HEK293 (cell line): ENCODE results near the gene RNF144B.

Source experiments
- CTCF ChIA-PET: fragments of 350-600 bp; formaldehyde crosslinking; extraction: SDS; loops from one replicate; lab custom pipeline; 2021; ENCODE audit warnings: antibody characterized with exemption; lab: Yijun Ruan, JAX
- POLR2A ChIA-PET: fragments of 300-600 bp; formaldehyde crosslinking; extraction: SDS; loops from one replicate; lab custom pipeline; 2020; ENCODE audit warnings: antibody characterized with exemption, inconsistent platforms; lab: Yijun Ruan, JAX
- H3K27ac ChIP-seq: fragments of 200-500 bp; sonication (Bioruptor generic); 2 replicates; pipeline ENCODE4 v1.5.1; 2014; ENCODE audit warnings: low read depth, low read length, control low read depth, inconsistent platforms; ENCODE audit errors: extremely low read depth
- H3K36me3 ChIP-seq, 2 experiments: fragments of 200-500 bp in 1 of 2; sonication (Bioruptor generic) in 1 of 2; 1 replicate in 1 of 2; 2 replicates in 1 of 2; pipeline ENCODE4 v1.5.1; 2014 to 2017; ENCODE audit warnings: inconsistent platforms in 2 of 2, low read length in 2 of 2; ENCODE audit not compliant: control insufficient read depth in 2 of 2, insufficient read depth in 1 of 2
- H3K4me1 ChIP-seq: fragments of 200-500 bp; sonication (Bioruptor generic); 2 replicates; pipeline ENCODE4 v1.5.1; 2014; ENCODE audit warnings: mild to moderate bottlenecking, low read length, inconsistent platforms; ENCODE audit not compliant: control insufficient read depth, insufficient read depth
- H3K4me3 ChIP-seq: 2 replicates; pipeline ENCODE4 v1.5.1; 2011; ENCODE audit warnings: low read depth, mild to moderate bottlenecking, control low read depth, low read length, moderate library complexity
- H3K9me3 ChIP-seq: fragments of 200-500 bp; sonication (Bioruptor generic); 2 replicates; pipeline ENCODE4 v1.5.1; 2014; ENCODE audit warnings: low read depth, low read length, inconsistent platforms; ENCODE audit not compliant: control insufficient read depth, insufficient read depth
- GLI4 ChIP-seq: fragments of 450-650 bp; formaldehyde crosslinking; IDR thresholded peaks from 2 replicates; pipeline ENCODE4 v1.5.1; 2016; ENCODE audit warnings: missing biosample characterization, missing genetic modification characterization
- HIC1 ChIP-seq: fragments of 450-650 bp; formaldehyde crosslinking; IDR thresholded peaks from 2 replicates; pipeline ENCODE4 v1.5.1; 2016; ENCODE audit warnings: missing biosample characterization, missing genetic modification characterization
- HOXD13 ChIP-seq: sonication (generic); formaldehyde crosslinking; IDR thresholded peaks from 2 replicates; pipeline ENCODE4 v1.8.0; 2022; ENCODE audit warnings: missing genetic modification reagents, borderline replicate concordance
- SCRT1 ChIP-seq: fragments of 450-650 bp; formaldehyde crosslinking; IDR thresholded peaks from 2 replicates; pipeline ENCODE4 v1.5.1; 2016; ENCODE audit warnings: missing biosample characterization, missing genetic modification characterization, borderline replicate concordance
- SP7 ChIP-seq: fragments of 450-650 bp; formaldehyde crosslinking; IDR thresholded peaks from 2 replicates; pipeline ENCODE4 v1.5.1; 2016; ENCODE audit warnings: missing biosample characterization, missing genetic modification characterization
- YY2 ChIP-seq: fragments of 450-650 bp; formaldehyde crosslinking; IDR thresholded peaks from 2 replicates; pipeline ENCODE4 v1.5.1; 2016; ENCODE audit warnings: missing biosample characterization, missing genetic modification characterization
- ZBTB17 ChIP-seq: fragments of 450-650 bp; formaldehyde crosslinking; IDR thresholded peaks from 2 replicates; pipeline ENCODE4 v1.5.1; 2016; ENCODE audit warnings: missing biosample characterization, missing genetic modification characterization
- ZNF274 ChIP-seq, 2 experiments: fragments of 200-500 bp in 1 of 2; fragments of 450-650 bp in 1 of 2; sonication (Bioruptor generic) in 1 of 2; formaldehyde crosslinking in 1 of 2; IDR thresholded peaks; 2 replicates each; pipeline versions ENCODE4 v1.5.1 to v1.6.1; 2014 to 2016; ENCODE audit warnings: borderline replicate concordance in 1 of 2, inconsistent platforms in 1 of 2, low read length in 1 of 2, missing biosample characterization in 1 of 2, missing genetic modification characterization in 1 of 2
- ZNF394 ChIP-seq: fragments of 450-650 bp; formaldehyde crosslinking; IDR thresholded peaks from 2 replicates; pipeline ENCODE4 v1.5.1; 2016; ENCODE audit warnings: missing biosample characterization, missing genetic modification characterization, mild to moderate bottlenecking, moderate library complexity, borderline replicate concordance
- ZNF549 ChIP-seq: fragments of 450-650 bp; IDR thresholded peaks from 2 replicates; pipeline ENCODE4 v1.5.1; 2018; ENCODE audit warnings: missing biosample characterization, missing genetic modification characterization, mild to moderate bottlenecking, inconsistent platforms, moderate library complexity
- ZNF571 ChIP-seq: fragments of 450-650 bp; formaldehyde crosslinking; IDR thresholded peaks from 2 replicates; pipeline ENCODE4 v1.5.0; 2017; ENCODE audit warnings: missing biosample characterization, missing genetic modification characterization
- ZNF660 ChIP-seq: fragments of 450-650 bp; IDR thresholded peaks from 2 replicates; pipeline ENCODE4 v1.5.1; 2018; ENCODE audit warnings: missing biosample characterization, mild to moderate bottlenecking, missing genetic modification characterization
- ZNF677 ChIP-seq: fragments of 450-650 bp; IDR thresholded peaks from 2 replicates; pipeline ENCODE4 v1.5.0; 2018; ENCODE audit warnings: missing biosample characterization, mild to moderate bottlenecking, missing genetic modification characterization, moderate library complexity
- ZNF768 ChIP-seq: fragments of 450-650 bp; formaldehyde crosslinking; IDR thresholded peaks from 2 replicates; pipeline ENCODE4 v1.5.1; 2018; ENCODE audit warnings: missing biosample characterization, mild to moderate bottlenecking, missing genetic modification characterization
- ZNF837 ChIP-seq: fragments of 450-650 bp; formaldehyde crosslinking; IDR thresholded peaks from 2 replicates; pipeline ENCODE4 v1.5.1; 2016; ENCODE audit warnings: missing biosample characterization, missing genetic modification characterization
- TF ChIP-seq, protein P1 (sequence below): fragments of 450-650 bp; formaldehyde crosslinking; IDR thresholded peaks from 2 replicates; pipeline ENCODE4 v1.5.1; 2016; ENCODE audit warnings: missing biosample characterization, missing genetic modification characterization
- TF ChIP-seq, protein P2 (sequence below): fragments of 450-650 bp; formaldehyde crosslinking; IDR thresholded peaks from 2 replicates; pipeline ENCODE4 v1.5.1; 2016; ENCODE audit warnings: missing biosample characterization, missing genetic modification characterization, low read depth

The RNF144B gene

DNA sequence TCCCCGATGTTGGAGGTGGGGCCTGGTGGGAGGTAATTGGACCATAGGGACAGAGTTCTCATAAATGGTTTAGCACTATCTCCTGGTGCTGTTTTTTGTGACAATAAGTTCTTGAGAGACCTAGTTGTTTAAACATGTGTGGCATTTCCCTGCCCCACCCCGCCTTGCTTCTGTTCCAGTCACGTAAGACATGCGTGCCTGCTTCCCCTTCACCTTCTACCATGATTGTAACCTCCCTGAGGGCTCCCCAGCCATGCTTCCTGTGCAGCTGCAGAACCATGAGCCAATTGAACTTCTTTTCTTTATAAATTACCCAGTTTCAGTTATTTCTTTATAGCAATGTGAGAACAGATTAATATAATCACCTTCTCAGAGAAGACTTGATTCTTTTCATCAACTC lies 2.5 kb upstream of the RNF144B start:
- ChIA-PET POLR2A (interaction anchor here (0.9 kb wide), 1 partner anchor 120 kb away, joined by 5 read pairs; the partner anchor contains the start of gene DEK), CTCF (interaction anchor here (1.5 kb wide), 1 partner anchor 61 kb away, joined by 7 read pairs; no protein-coding TSS in a partner anchor)
- Histone ChIP-seq H3K27ac (no peak overlapping the region), H3K36me3 (no peaks in the 10 kb centered on the region), H3K4me3 (no peak overlapping the region), H3K4me1 (peaks cover 3% of the 10 kb centered on the region; the same call in 1 of the 2 replicates), H3K9me3 (no peaks in the 10 kb centered on the region)
- TF ChIP-seq ZNF837 (tag by site-specific recombination), result no peak
- TF ChIP-seq, protein P1, sequence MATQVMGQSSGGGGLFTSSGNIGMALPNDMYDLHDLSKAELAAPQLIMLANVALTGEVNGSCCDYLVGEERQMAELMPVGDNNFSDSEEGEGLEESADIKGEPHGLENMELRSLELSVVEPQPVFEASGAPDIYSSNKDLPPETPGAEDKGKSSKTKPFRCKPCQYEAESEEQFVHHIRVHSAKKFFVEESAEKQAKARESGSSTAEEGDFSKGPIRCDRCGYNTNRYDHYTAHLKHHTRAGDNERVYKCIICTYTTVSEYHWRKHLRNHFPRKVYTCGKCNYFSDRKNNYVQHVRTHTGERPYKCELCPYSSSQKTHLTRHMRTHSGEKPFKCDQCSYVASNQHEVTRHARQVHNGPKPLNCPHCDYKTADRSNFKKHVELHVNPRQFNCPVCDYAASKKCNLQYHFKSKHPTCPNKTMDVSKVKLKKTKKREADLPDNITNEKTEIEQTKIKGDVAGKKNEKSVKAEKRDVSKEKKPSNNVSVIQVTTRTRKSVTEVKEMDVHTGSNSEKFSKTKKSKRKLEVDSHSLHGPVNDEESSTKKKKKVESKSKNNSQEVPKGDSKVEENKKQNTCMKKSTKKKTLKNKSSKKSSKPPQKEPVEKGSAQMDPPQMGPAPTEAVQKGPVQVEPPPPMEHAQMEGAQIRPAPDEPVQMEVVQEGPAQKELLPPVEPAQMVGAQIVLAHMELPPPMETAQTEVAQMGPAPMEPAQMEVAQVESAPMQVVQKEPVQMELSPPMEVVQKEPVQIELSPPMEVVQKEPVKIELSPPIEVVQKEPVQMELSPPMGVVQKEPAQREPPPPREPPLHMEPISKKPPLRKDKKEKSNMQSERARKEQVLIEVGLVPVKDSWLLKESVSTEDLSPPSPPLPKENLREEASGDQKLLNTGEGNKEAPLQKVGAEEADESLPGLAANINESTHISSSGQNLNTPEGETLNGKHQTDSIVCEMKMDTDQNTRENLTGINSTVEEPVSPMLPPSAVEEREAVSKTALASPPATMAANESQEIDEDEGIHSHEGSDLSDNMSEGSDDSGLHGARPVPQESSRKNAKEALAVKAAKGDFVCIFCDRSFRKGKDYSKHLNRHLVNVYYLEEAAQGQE, result no peak

DNA sequence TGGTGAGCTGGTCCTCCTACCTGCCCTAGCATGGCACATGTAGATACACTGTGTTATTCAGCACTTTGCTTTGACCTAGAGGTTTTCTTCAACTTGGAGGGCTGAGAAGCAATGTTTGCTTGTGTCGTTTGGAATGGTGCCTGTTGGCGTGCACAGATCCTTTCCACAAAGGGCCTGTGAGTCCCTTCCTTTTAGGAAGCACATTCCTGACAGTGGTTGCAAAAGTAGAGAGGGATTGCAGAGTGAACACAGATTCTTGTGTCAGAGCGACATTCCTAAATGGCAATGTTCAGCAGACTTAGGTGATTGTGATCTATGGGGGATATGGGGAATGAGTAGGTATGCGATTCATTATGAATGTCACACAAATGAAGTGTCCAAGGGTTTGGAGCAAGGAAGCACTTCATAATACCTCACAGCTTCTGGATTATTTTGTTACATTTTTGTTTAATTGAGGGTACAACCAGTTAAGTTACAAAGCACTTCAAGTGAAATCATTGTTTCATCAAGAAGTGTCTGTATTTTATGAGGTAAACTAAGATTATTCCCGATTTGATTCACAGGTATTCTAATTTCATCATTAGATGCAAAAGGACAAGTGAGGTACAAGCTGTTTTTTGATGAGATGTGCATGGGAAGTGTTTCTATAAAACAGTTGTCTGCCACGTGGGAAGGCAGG lies 713 bp upstream of the RNF144B start:
- TF ChIP-seq ZBTB17 (tag by site-specific recombination), result 0 out of 2 replicates have a peak, but pooled peaks have one; percentile 25
- TF ChIP-seq GLI4, result no peak
- ChIA-PET POLR2A (interaction anchor here (1.0 to 1.7 kb wide), 6 partner anchors 12 to 231 kb away, joined by 3 to 6 read pairs (median 4); partner anchors contain the start of genes DEK, KDM1B and TPMT), CTCF (interaction anchor here (0.6 to 2.3 kb wide), 5 partner anchors 63 to 878 kb away, joined by 3 to 13 read pairs (median 6); no protein-coding TSS in a partner anchor)

GRCh38 chr6:18388271-18388670 lies 1.1 kb downstream of the RNF144B start:
- no peaks in the 10 kb centered on the region for H3K36me3 ChIP-seq
- H3K4me1 ChIP-seq, result peaks cover 3% of the 10 kb centered on the region; the same call in 1 of the 2 replicates
- H3K4me3 ChIP-seq, result peak overlapping the region; percentile 69
- ChIA-PET CTCF (interaction anchor here (0.5 kb wide), 1 partner anchor 1860 kb away, joined by 3 read pairs; no protein-coding TSS in a partner anchor), POLR2A (interaction anchor here (0.6 to 1.6 kb wide), 3 partner anchors 9 to 1412 kb away, joined by 3 to 5 read pairs (median 4); no protein-coding TSS in a partner anchor)
- no peaks in the 10 kb centered on the region for H3K9me3 ChIP-seq
- no peak overlapping the region for H3K27ac ChIP-seq
- TF ChIP-seq HIC1 (tag by site-specific recombination) (no peak), ZNF571 (tag by site-specific recombination) (no peak), ZNF394 (tag by site-specific recombination) (peak; percentile 66)
- TF ChIP-seq, all 188 proteins: peak for 1

More for the DNA sequence above, 713 bp upstream of the RNF144B start:
- Histone ChIP-seq H3K4me1 (peaks cover 3% of the 10 kb centered on the region; the same call in 1 of the 2 replicates), H3K36me3 (no peaks in the 10 kb centered on the region), H3K4me3 (no peak overlapping the region), H3K27ac (no peak overlapping the region; the same call in 1 of the 2 replicates), H3K9me3 (no peaks in the 10 kb centered on the region)

- ChIA-PET CTCF (no interaction called here), POLR2A (no interaction called here)
- H3K4me3 ChIP-seq, result no peak overlapping the region
- no peak overlapping the region for H3K27ac ChIP-seq
- no peaks in the 10 kb centered on the region for H3K9me3 ChIP-seq
- H3K4me1 ChIP-seq, result peaks cover 3% of the 10 kb centered on the region; the same call in 1 of the 2 replicates
- no peaks in the 10 kb centered on the region for H3K36me3 ChIP-seq
- TF ChIP-seq HOXD13 (no peak), ZNF394 (tag by site-specific recombination) (no peak), SCRT1 (tag by site-specific recombination) (no peak), ZNF274 (IDR thresholded peaks at IDR 0.05; ENCODE audit: low read length) (no peak), ZNF274 (tag by site-specific recombination; IDR thresholded peaks at IDR 0.05; ENCODE audit: borderline replicate concordance) (no peak), ZNF549 (tag by site-specific recombination) (no peak), YY2 (tag by site-specific recombination) (no peak), SP7 (tag by site-specific recombination) (no peak), ZNF677 (tag by site-specific recombination) (no peak), ZNF660 (no peak), ZNF768 (no peak)
- TF ChIP-seq, protein P2, sequence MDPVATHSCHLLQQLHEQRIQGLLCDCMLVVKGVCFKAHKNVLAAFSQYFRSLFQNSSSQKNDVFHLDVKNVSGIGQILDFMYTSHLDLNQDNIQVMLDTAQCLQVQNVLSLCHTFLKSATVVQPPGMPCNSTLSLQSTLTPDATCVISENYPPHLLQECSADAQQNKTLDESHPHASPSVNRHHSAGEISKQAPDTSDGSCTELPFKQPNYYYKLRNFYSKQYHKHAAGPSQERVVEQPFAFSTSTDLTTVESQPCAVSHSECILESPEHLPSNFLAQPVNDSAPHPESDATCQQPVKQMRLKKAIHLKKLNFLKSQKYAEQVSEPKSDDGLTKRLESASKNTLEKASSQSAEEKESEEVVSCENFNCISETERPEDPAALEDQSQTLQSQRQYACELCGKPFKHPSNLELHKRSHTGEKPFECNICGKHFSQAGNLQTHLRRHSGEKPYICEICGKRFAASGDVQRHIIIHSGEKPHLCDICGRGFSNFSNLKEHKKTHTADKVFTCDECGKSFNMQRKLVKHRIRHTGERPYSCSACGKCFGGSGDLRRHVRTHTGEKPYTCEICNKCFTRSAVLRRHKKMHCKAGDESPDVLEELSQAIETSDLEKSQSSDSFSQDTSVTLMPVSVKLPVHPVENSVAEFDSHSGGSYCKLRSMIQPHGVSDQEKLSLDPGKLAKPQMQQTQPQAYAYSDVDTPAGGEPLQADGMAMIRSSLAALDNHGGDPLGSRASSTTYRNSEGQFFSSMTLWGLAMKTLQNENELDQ, result no peak
Measured at GRCh38 chr6:18388942-18389341, 1.8 kb downstream of the RNF144B start.
